Measurements from ENCODE around the gene TNIP2. TPM values are rescaled to one million over a fixed set of nuclear protein-coding genes. Genes with fewer than 3 reads are reported as not detected.

The TNIP2 gene
- total and polyA plus RNA-seq, 2 of the 13 experiments (the other 11 are each of a cell fraction or from before 2014, with no cell fraction given), result 25.6 to 38.0 TPM

DNA sequence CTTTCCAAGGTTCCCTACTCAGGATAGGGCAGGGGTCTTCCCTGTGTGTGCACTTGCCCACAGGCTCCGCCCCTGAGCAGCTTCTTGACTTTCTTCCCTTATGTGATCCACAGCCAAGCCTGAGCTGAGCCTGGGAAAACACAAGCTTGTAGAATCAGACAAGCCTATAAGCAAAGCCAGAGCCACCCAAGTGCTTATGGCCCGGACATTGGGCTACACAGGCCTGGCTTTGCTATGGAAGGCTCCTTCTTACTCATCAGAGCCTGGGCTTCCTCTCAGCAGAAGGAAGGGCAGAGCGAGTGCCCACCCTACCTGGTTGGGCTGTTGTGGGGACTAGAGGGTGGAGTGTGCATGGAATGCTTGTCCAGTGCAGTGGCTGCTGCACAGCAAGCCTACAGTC lies 1.3 kb upstream of the TNIP2 start:
- Histone ChIP-seq H3K79me2 (ENCODE audit: insufficient read depth, low read length) (peaks cover 17% of the 10 kb centered on the region), H4K20me1 (ENCODE audit: insufficient read depth, low read length) (no peaks in the 10 kb centered on the region), H3K4me2 (ENCODE audit: low read depth, low read length) (no peak overlapping the region), H2AFZ (ENCODE audit: low read length) (no peak overlapping the region), H3K27me3 (ENCODE audit: control insufficient read depth in 1 of 2, insufficient read depth in 2 of 2, low read length in 2 of 2) (no peaks in the 10 kb centered on the region), H3K9ac (ENCODE audit: insufficient read depth, low read depth, low read length) (no peak overlapping the region), H3K4me3 (replicated peaks in 1 of 3; ENCODE audit: insufficient read depth in 1 of 3, low read depth in 2 of 3, low read length in 3 of 3) (no peak overlapping the region), H3K4me1 (ENCODE audit: insufficient read depth, low read length) (peaks cover 69% of the 10 kb centered on the region), H3K27ac (ENCODE audit: extremely low read length, insufficient read depth, low read length) (no peak overlapping the region), H3K9me3 (ENCODE audit: low read length) (no peaks in the 10 kb centered on the region), H3K36me3 (replicated peaks in 1 of 2; ENCODE audit: control insufficient read depth in 1 of 2, insufficient read depth in 2 of 2, low read length in 2 of 2) (no peaks in the 10 kb centered on the region; a peak in 1 of 5 replicates)
- TF ChIP-seq EZH2 (conservative IDR thresholded peaks at IDR 0.05; ENCODE audit: low read depth, low read length), result no peak
- TF ChIP-seq, protein P1, sequence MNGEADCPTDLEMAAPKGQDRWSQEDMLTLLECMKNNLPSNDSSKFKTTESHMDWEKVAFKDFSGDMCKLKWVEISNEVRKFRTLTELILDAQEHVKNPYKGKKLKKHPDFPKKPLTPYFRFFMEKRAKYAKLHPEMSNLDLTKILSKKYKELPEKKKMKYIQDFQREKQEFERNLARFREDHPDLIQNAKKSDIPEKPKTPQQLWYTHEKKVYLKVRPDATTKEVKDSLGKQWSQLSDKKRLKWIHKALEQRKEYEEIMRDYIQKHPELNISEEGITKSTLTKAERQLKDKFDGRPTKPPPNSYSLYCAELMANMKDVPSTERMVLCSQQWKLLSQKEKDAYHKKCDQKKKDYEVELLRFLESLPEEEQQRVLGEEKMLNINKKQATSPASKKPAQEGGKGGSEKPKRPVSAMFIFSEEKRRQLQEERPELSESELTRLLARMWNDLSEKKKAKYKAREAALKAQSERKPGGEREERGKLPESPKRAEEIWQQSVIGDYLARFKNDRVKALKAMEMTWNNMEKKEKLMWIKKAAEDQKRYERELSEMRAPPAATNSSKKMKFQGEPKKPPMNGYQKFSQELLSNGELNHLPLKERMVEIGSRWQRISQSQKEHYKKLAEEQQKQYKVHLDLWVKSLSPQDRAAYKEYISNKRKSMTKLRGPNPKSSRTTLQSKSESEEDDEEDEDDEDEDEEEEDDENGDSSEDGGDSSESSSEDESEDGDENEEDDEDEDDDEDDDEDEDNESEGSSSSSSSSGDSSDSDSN (CRISPR knock-in tag; IDR thresholded peaks at IDR 0.05), result 0 out of 2 replicates have a peak, but pooled peaks have one; percentile 16
- no peak for TF ChIP-seq SOX13 (IDR thresholded peaks at IDR 0.05)
- 0 out of 4 replicates have a peak, but pooled peaks of 1 of the 2 experiments have one; percentile 29 for TF ChIP-seq SOX13 (CRISPR knock-in tag; conservative IDR thresholded peaks at IDR 0.05 in 1 of 2, IDR thresholded peaks at IDR 0.05 in 1 of 2)
- FAIRE-seq, result no peak
- no peak; the same call in 2 of the 3 replicates for ATAC-seq
- no peak for DNase-seq (ENCODE audit: low spot score)
- intact Hi-C loops (cut with micrococcal nuclease; ENCODE audit: unreplicated experiment) (loop anchor here (10.0 kb wide), 1 partner anchor 107 kb away; no protein-coding TSS in a partner anchor), in situ Hi-C loops (cut with HindIII; ENCODE audit: extremely low pct_ligation_motif_present, low pct_unique_long_range_greater_than_20kb) (loop anchor here (5.0 kb wide), 1 partner anchor 35 kb away; the partner anchor contains the start of gene SH3BP2)
- 80% methylated on average over 3 of the region's 3 CpGs for WGBS (ENCODE audit: low lambda C conversion rate)
- CTCF ChIA-PET (ENCODE audit: low intra/inter-chr PET ratio, low total read pairs), result no interaction called here
- BruUV-seq (replicated peaks), result no TSS peak
- POLR2A ChIA-PET, result interaction anchor here (0.6 kb wide), 1 partner anchor 444 kb away, joined by 5 read pairs; no protein-coding TSS in a partner anchor
